ENCODE measurements around the gene CST4. TPM values are rescaled to one million over a fixed set of nuclear protein-coding genes. Genes with fewer than 3 reads are reported as not detected.

Gene CST4
- total and polyA plus RNA-seq, 2 donors from 2014 or later, result not detected

DNA sequence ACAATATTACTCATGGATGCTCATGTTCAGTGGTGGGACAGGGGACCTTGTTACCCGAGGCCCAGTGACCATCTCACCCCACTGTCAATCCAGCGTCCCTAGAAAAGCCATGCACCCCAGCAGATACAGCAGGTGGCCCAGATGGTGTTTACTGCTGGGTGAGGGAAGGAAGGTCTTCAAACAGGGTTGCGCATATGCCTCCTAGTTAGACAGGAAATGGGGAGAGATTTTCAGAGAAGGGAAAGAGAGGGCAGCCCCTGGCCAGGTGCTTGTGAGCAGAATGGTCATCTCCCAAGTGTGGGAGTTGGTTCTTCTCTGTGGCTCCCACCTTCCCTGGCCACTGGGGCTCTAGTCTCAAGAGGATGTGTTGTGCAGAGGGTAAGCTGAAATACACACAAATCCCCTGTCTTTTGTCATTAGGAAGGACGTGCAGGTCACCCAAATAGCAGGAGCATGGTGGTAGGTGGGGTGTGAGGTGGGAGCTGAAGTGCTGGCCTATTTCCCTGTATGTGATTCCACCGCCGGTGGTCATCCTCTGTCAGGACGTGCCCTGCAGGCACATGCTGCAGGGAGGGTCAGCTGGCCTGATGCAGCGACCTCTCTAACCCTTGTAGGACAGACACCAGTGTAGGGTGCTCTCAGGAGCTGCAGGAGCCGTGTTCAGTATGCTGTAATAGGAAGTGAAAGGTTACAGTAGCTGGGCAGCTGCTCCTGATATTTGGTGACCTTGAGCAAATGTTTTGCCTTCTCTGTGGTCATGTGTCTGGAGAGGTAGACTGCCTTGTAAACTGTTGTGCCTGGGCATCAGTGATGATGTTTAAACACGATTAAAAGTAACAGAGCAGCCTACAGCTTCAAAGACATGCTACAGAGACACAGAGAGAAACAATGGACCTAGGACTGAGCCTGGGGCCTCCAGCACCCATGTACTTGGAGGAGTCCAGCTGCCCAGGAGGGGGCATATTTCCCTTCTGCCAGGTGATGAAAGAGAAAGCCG lies 47.9 kb downstream of the CST4 start:
- H3K4me1 ChIP-seq (ENCODE audit: control insufficient read depth in 2 of 3, insufficient read depth in 2 of 3, low read depth in 1 of 3, low read length in 3 of 3), result peaks cover 2 to 11% (median 9%) of the 10 kb centered on the region in 3 donors
- H3K36me3 ChIP-seq (ENCODE audit: control insufficient read depth in 2 of 3, insufficient read depth in 3 of 3, low read length in 3 of 3), result no peaks in the 10 kb centered on the region
- no peaks in the 10 kb centered on the region for H3K9me3 ChIP-seq (ENCODE audit: control insufficient read depth in 2 of 3, insufficient read depth in 1 of 3, low read length in 3 of 3)
- TF ChIP-seq, protein P1, sequence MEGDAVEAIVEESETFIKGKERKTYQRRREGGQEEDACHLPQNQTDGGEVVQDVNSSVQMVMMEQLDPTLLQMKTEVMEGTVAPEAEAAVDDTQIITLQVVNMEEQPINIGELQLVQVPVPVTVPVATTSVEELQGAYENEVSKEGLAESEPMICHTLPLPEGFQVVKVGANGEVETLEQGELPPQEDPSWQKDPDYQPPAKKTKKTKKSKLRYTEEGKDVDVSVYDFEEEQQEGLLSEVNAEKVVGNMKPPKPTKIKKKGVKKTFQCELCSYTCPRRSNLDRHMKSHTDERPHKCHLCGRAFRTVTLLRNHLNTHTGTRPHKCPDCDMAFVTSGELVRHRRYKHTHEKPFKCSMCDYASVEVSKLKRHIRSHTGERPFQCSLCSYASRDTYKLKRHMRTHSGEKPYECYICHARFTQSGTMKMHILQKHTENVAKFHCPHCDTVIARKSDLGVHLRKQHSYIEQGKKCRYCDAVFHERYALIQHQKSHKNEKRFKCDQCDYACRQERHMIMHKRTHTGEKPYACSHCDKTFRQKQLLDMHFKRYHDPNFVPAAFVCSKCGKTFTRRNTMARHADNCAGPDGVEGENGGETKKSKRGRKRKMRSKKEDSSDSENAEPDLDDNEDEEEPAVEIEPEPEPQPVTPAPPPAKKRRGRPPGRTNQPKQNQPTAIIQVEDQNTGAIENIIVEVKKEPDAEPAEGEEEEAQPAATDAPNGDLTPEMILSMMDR (IDR thresholded peaks at IDR 0.05; ENCODE audit: borderline replicate concordance, extremely low read depth, insufficient read depth), result no peak
- H3K4me3 ChIP-seq (ENCODE audit: low read length in 3 of 3), result no peak overlapping the region
- no peaks in the 10 kb centered on the region for H3K27me3 ChIP-seq (ENCODE audit: control insufficient read depth, insufficient read depth, low read length)
- DNase-seq, result peak in 1 of 5 donors; percentile 31
- no peak for FAIRE-seq
- no peak overlapping the region for H3K9ac ChIP-seq (ENCODE audit: low read length in 3 of 3)
- intact Hi-C loops (cut with DNase I), result no loop called here
- no peak overlapping the region for H3K27ac ChIP-seq (ENCODE audit: low read depth in 2 of 2, low read length in 2 of 2)

DNA sequence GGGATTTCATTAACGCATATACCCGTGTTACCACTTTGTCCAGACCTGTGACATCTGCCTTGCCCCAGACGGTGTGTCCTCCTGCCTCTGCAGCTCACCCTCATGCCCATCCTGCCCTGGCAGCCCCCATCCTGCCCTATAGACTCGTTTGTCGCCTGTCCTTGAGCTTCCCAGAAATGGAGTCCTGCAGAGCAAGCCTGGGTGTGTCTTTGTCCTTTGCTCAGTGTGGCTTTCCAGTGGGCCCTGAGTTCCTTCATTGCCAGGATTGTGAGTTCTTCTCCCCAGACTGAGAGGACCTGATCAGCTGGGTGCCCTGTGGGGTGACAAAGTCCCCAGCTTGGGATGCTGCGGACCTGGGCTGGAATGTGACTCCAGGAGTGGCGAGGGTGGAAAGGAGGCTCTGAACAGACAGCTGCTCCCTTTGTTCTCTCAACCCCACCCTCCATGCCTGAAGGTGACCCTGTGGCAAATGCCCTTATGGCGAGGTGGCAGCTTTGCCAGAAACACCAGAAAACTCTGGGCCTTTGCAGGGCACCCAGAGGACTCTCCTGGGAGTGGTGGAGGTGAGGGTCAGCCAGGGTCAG lies 48.7 kb downstream of the CST4 start:
- no peak overlapping the region for H3K27ac ChIP-seq (ENCODE audit: low read depth in 2 of 2, low read length in 2 of 2)
- TF ChIP-seq, protein P1 (IDR thresholded peaks at IDR 0.05; ENCODE audit: borderline replicate concordance, extremely low read depth, insufficient read depth), result no peak
- no peaks in the 10 kb centered on the region for H3K9me3 ChIP-seq (ENCODE audit: control insufficient read depth in 2 of 3, insufficient read depth in 1 of 3, low read length in 3 of 3)
- no peak overlapping the region for H3K4me3 ChIP-seq (ENCODE audit: low read length in 3 of 3)
- H3K9ac ChIP-seq (ENCODE audit: low read length in 3 of 3), result no peak overlapping the region
- no peaks in the 10 kb centered on the region for H3K27me3 ChIP-seq (ENCODE audit: control insufficient read depth, insufficient read depth, low read length)
- no peak for FAIRE-seq
- intact Hi-C loops (cut with DNase I), result no loop called here
- peak in 1 of 5 donors; percentile 53 for DNase-seq
- H3K4me1 ChIP-seq (ENCODE audit: control insufficient read depth in 2 of 3, insufficient read depth in 2 of 3, low read depth in 1 of 3, low read length in 3 of 3), result peaks cover 2 to 16% (median 12%) of the 10 kb centered on the region in 3 donors
- H3K36me3 ChIP-seq (ENCODE audit: control insufficient read depth in 2 of 3, insufficient read depth in 3 of 3, low read length in 3 of 3), result no peaks in the 10 kb centered on the region

GRCh38 chr20:23639490-23639958 lies 49.3 kb downstream of the CST4 start:
- FAIRE-seq (no peak), DNase-seq (peak in 1 of 5 donors; percentile 58)
- TF ChIP-seq, protein P1 (IDR thresholded peaks at IDR 0.05; ENCODE audit: borderline replicate concordance, extremely low read depth, insufficient read depth), result no peak
- peaks cover 2 to 21% (median 16%) of the 10 kb centered on the region in 3 donors for H3K4me1 ChIP-seq (ENCODE audit: control insufficient read depth in 2 of 3, insufficient read depth in 2 of 3, low read depth in 1 of 3, low read length in 3 of 3)
- intact Hi-C loops (cut with DNase I), result no loop called here
- H3K9me3 ChIP-seq (ENCODE audit: control insufficient read depth in 2 of 3, insufficient read depth in 1 of 3, low read length in 3 of 3), result no peaks in the 10 kb centered on the region
- peaks cover 4 to 5% (median 4%) of the 10 kb centered on the region in 3 donors for H3K36me3 ChIP-seq (ENCODE audit: control insufficient read depth in 2 of 3, insufficient read depth in 3 of 3, low read length in 3 of 3)
- no peak overlapping the region for H3K27ac ChIP-seq (ENCODE audit: low read depth in 2 of 2, low read length in 2 of 2)
- H3K9ac ChIP-seq (ENCODE audit: low read length in 3 of 3), result no peak overlapping the region
- H3K4me3 ChIP-seq (ENCODE audit: low read length in 3 of 3), result no peak overlapping the region
- no peaks in the 10 kb centered on the region for H3K27me3 ChIP-seq (ENCODE audit: control insufficient read depth, insufficient read depth, low read length)
